Activated CD4-positive, alpha-beta memory T cell treated with anti-CD3 and anti-CD28 coated beads for 36 hours (primary cell): ENCODE measurements around the gene DENND5A. TPM values are rescaled to one million over a fixed set of nuclear protein-coding genes. Genes with fewer than 3 reads are reported as not detected.
"Not testable (repeated sequence)": the region's sequence is repeated elsewhere in the genome, so short reads cannot be mapped to it uniquely, and the experiment has no call there.

Experiments used
- CTCF ChIA-PET: fragments of 350-600 bp; sonication (Branson Sonifier 250); formaldehyde crosslinking; loops from one replicate; lab custom pipeline; 2021; ENCODE audit warnings: antibody characterized with exemption, inconsistent platforms; lab: Charles Lee
- POLR2A ChIA-PET: fragments of 350-600 bp; sonication (Branson Sonifier 250); formaldehyde crosslinking; loops from one replicate; lab custom pipeline; 2021; ENCODE audit warnings: antibody characterized with exemption; lab: Charles Lee
- DNase-seq: peaks from one replicate; pipeline ENCODE4 v3.0.0-alpha.2; 2020
- H3K27ac Mint-ChIP-seq: one replicate; pipeline ENCODE4 v1.8.0; 2021; ENCODE audit warnings: mixed read lengths
- H3K27me3 Mint-ChIP-seq: one replicate; pipeline ENCODE4 v1.8.0; 2021; ENCODE audit warnings: mixed read lengths
- H3K36me3 Mint-ChIP-seq: one replicate; pipeline ENCODE4 v1.8.0; 2021; ENCODE audit warnings: mixed read lengths
- H3K4me1 Mint-ChIP-seq: one replicate; pipeline ENCODE4 v1.8.0; 2021; ENCODE audit warnings: low read depth, mixed read lengths
- H3K4me3 Mint-ChIP-seq: one replicate; pipeline ENCODE4 v1.8.0; 2021; ENCODE audit warnings: mild to moderate bottlenecking, mixed read lengths
- H3K9me3 Mint-ChIP-seq: one replicate; pipeline ENCODE4 v1.8.0; 2021; ENCODE audit warnings: mixed read lengths
- intact Hi-C: fragments of 100-400 bp; cut with micrococcal nuclease; formaldehyde crosslinking; loops from one replicate; pipeline ENCODE4 v1.15.1; 2023
- total RNA-seq, 2 experiments: library from RNA; stranded (reverse); gene quantifications; one replicate each; pipeline ENCODE4 v1.2.3, GENCODE V29; 2021

Gene DENND5A
- total RNA-seq, 2 experiments from 2014 or later = 41.3 to 41.9 TPM

GRCh38 chr11:9104580-9104979 is 160.6 kb downstream of the DENND5A start:
- H3K27ac Mint-ChIP-seq = no peak overlapping the region
- intact Hi-C loops = no loop called here

GRCh38 chr11:9103542-9104276 is 161.4 kb downstream of the DENND5A start:
- peaks cover 3% of the 10 kb centered on the region for H3K4me1 Mint-ChIP-seq
- no peak overlapping the region for H3K27ac Mint-ChIP-seq
- H3K27me3 Mint-ChIP-seq = peaks cover 15% of the 10 kb centered on the region
- H3K9me3 Mint-ChIP-seq = no peaks in the 10 kb centered on the region
- no peaks in the 10 kb centered on the region for H3K36me3 Mint-ChIP-seq
- POLR2A ChIA-PET = no interaction called here
- CTCF ChIA-PET = interaction anchor here (0.8 kb wide), 1 partner anchor 34 kb away, joined by 3 read pairs; no protein-coding TSS in a partner anchor
- no peak for DNase-seq
- no peak overlapping the region for H3K4me3 Mint-ChIP-seq
- intact Hi-C loops = no loop called here

More at GRCh38 chr11:9104580-9104979, 160.6 kb downstream of the DENND5A start:
- Mint-ChIP-seq H3K9me3 (no peaks in the 10 kb centered on the region), H3K36me3 (no peaks in the 10 kb centered on the region), H3K4me3 (no peak overlapping the region), H3K27me3 (peaks cover 13% of the 10 kb centered on the region), H3K4me1 (peaks cover 3% of the 10 kb centered on the region)
- DNase-seq = no peak
- ChIA-PET CTCF (interaction anchor here (1.0 kb wide), 1 partner anchor 33 kb away, joined by 4 read pairs; no protein-coding TSS in a partner anchor), POLR2A (no interaction called here)

GRCh38 chr11:9099617-9100016 is 165.5 kb downstream of the DENND5A start:
- H3K36me3 Mint-ChIP-seq = no peaks in the 10 kb centered on the region
- POLR2A ChIA-PET = no interaction called here
- H3K27ac Mint-ChIP-seq = no peak overlapping the region
- intact Hi-C loops = no loop called here
- H3K4me3 Mint-ChIP-seq = no peak overlapping the region
- no peak for DNase-seq
- no peaks in the 10 kb centered on the region for H3K4me1 Mint-ChIP-seq
- CTCF ChIA-PET = no interaction called here
- peaks cover 22% of the 10 kb centered on the region for H3K27me3 Mint-ChIP-seq
- H3K9me3 Mint-ChIP-seq = no peaks in the 10 kb centered on the region

GRCh38 chr11:9098455-9098854 is 166.7 kb downstream of the DENND5A start:
- H3K27ac Mint-ChIP-seq, H3K4me1 Mint-ChIP-seq, H3K4me3 Mint-ChIP-seq, H3K9me3 Mint-ChIP-seq, intact Hi-C loops, DNase-seq, H3K36me3 Mint-ChIP-seq, POLR2A ChIA-PET: not testable (repeated sequence)
- CTCF ChIA-PET = interaction anchor here (1.0 to 5.7 kb wide), 2 partner anchors 42 to 82 kb away, joined by 3 to 46 read pairs; no protein-coding TSS in a partner anchor
- H3K27me3 Mint-ChIP-seq = peaks cover 24% of the 10 kb centered on the region

- H3K27ac Mint-ChIP-seq, H3K4me1 Mint-ChIP-seq, DNase-seq, H3K4me3 Mint-ChIP-seq, POLR2A ChIA-PET, H3K36me3 Mint-ChIP-seq, intact Hi-C loops, H3K9me3 Mint-ChIP-seq: not testable (repeated sequence)
- H3K27me3 Mint-ChIP-seq = peaks cover 34% of the 10 kb centered on the region
- CTCF ChIA-PET = interaction anchor here (1.0 to 5.7 kb wide), 3 partner anchors 40 to 81 kb away, joined by 3 to 46 read pairs (median 3); no protein-coding TSS in a partner anchor
Observed at GRCh38 chr11:9097186-9097943, 167.8 kb downstream of the DENND5A start.

- no peak overlapping the region for H3K4me3 Mint-ChIP-seq
- intact Hi-C loops = no loop called here
- CTCF ChIA-PET = interaction anchor here (0.7 to 5.7 kb wide), 3 partner anchors 41 to 132 kb away, joined by 4 to 46 read pairs (median 5); no protein-coding TSS in a partner anchor
- no peaks in the 10 kb centered on the region for H3K9me3 Mint-ChIP-seq
- peaks cover 41% of the 10 kb centered on the region for H3K27me3 Mint-ChIP-seq
- no peaks in the 10 kb centered on the region for H3K4me1 Mint-ChIP-seq
- POLR2A ChIA-PET = no interaction called here
- DNase-seq = no peak
- H3K27ac Mint-ChIP-seq = no peak overlapping the region
- H3K36me3 Mint-ChIP-seq = no peaks in the 10 kb centered on the region
Observed at GRCh38 chr11:9096427-9096826, 168.7 kb downstream of the DENND5A start.

GRCh38 chr11:9095421-9095820 is 169.7 kb downstream of the DENND5A start:
- peak; percentile 38 for DNase-seq
- H3K9me3 Mint-ChIP-seq = no peaks in the 10 kb centered on the region

GRCh38 chr11:9094420-9094819 is 170.7 kb downstream of the DENND5A start:
- POLR2A ChIA-PET = no interaction called here
- H3K4me3 Mint-ChIP-seq = no peak overlapping the region
- no peaks in the 10 kb centered on the region for H3K36me3 Mint-ChIP-seq
- H3K4me1 Mint-ChIP-seq = peaks cover 2% of the 10 kb centered on the region
- peaks cover 47% of the 10 kb centered on the region for H3K27me3 Mint-ChIP-seq
- DNase-seq = no peak
- intact Hi-C loops = loop anchor here (5.0 kb wide), 1 partner anchor 43 kb away; no protein-coding TSS in a partner anchor
- no peak overlapping the region for H3K27ac Mint-ChIP-seq
- CTCF ChIA-PET = interaction anchor here (0.6 to 5.7 kb wide), 4 partner anchors 15 to 412 kb away, joined by 3 to 46 read pairs (median 11); no protein-coding TSS in a partner anchor
- H3K9me3 Mint-ChIP-seq = no peaks in the 10 kb centered on the region

More at GRCh38 chr11:9095421-9095820, 169.7 kb downstream of the DENND5A start:
- Mint-ChIP-seq H3K4me1 (peaks cover 2% of the 10 kb centered on the region), H3K27me3 (peaks cover 41% of the 10 kb centered on the region), H3K36me3 (no peaks in the 10 kb centered on the region), H3K27ac (no peak overlapping the region), H3K4me3 (no peak overlapping the region)
- ChIA-PET POLR2A (no interaction called here), CTCF (interaction anchor here (0.5 to 5.7 kb wide), 7 partner anchors 42 to 439 kb away, joined by 3 to 46 read pairs (median 4); no protein-coding TSS in a partner anchor)
- intact Hi-C loops = no loop called here

- Mint-ChIP-seq H3K4me1 (peaks cover 2% of the 10 kb centered on the region), H3K36me3 (no peaks in the 10 kb centered on the region), H3K27ac (no peak overlapping the region), H3K27me3 (peaks cover 52% of the 10 kb centered on the region), H3K4me3 (no peak overlapping the region), H3K9me3 (no peaks in the 10 kb centered on the region)
- DNase-seq = no peak
- CTCF ChIA-PET = interaction anchor here (0.6 to 5.7 kb wide), 4 partner anchors 32 to 417 kb away, joined by 4 to 46 read pairs (median 12); no protein-coding TSS in a partner anchor
- POLR2A ChIA-PET = no interaction called here
- intact Hi-C loops = loop anchor here (5.0 kb wide), 1 partner anchor 44 kb away; no protein-coding TSS in a partner anchor
Observed at GRCh38 chr11:9092853-9093778, 172.0 kb downstream of the DENND5A start.

- CTCF ChIA-PET = interaction anchor here (0.6 to 2.9 kb wide), 3 partner anchors 31 to 418 kb away, joined by 4 to 18 read pairs (median 5); no protein-coding TSS in a partner anchor
- intact Hi-C loops = loop anchor here (5.0 kb wide), 1 partner anchor 45 kb away; no protein-coding TSS in a partner anchor
Observed at GRCh38 chr11:9092072-9092471, 173.1 kb downstream of the DENND5A start.

More at GRCh38 chr11:9092072-9092471, 173.1 kb downstream of the DENND5A start:
- Mint-ChIP-seq H3K27ac (no peak overlapping the region), H3K9me3 (no peaks in the 10 kb centered on the region), H3K36me3 (no peaks in the 10 kb centered on the region), H3K4me3 (peak overlapping the region; percentile 34), H3K27me3 (peaks cover 55% of the 10 kb centered on the region), H3K4me1 (peaks cover 2% of the 10 kb centered on the region)
- POLR2A ChIA-PET = no interaction called here
- DNase-seq = no peak
